SU-DHL-6 (cell line): Measurements from ENCODE around the gene GCN1.

Experiments
- H2AFZ ChIP-seq: fragments of 200-600 bp; sonication (generic); 2 replicates; pipeline ENCODE4 v1.6.1; 2014; ENCODE audit warnings: low read depth, mild to moderate bottlenecking, moderate library complexity, mixed read lengths, antibody characterized with exemption, low read length; ENCODE audit not compliant: severe bottlenecking
- H3F3A ChIP-seq: fragments of 200-600 bp; shearing (Covaris generic); 2 replicates; pipeline ENCODE4 v1.6.0; 2016; ENCODE audit warnings: antibody characterized with exemption, mild to moderate bottlenecking; ENCODE audit not compliant: insufficient read depth
- H3K27ac ChIP-seq: fragments of 200-600 bp; sonication (generic); 2 replicates; pipeline ENCODE4 v1.5.1; 2016; ENCODE audit warnings: low read depth, mild to moderate bottlenecking, low read length, moderate library complexity, mixed read lengths
- H3K27me3 ChIP-seq: fragments of 200-600 bp; sonication (generic), shearing (Covaris generic); 2 replicates; pipeline ENCODE4 v1.6.0; 2014; ENCODE audit warnings: mild to moderate bottlenecking, low read length
- H3K36me3 ChIP-seq: fragments of 200-600 bp; sonication (generic); 2 replicates; pipeline ENCODE4 v1.6.1; 2014; ENCODE audit warnings: mild to moderate bottlenecking, low read length, mixed read lengths
- H3K4me2 ChIP-seq: fragments of 300-600, 200-600 bp; shearing (Covaris generic), sonication (generic); 2 replicates; pipeline ENCODE4 v1.6.0; 2014; ENCODE audit warnings: low read length, low read depth, mild to moderate bottlenecking; ENCODE audit not compliant: poor library complexity, severe bottlenecking
- H3K4me3 ChIP-seq: fragments of 200-600 bp; sonication (generic); 2 replicates; pipeline ENCODE4 v1.5.1; 2014; ENCODE audit warnings: antibody characterized with exemption, low read length, mild to moderate bottlenecking, mixed read lengths; ENCODE audit not compliant: insufficient read depth, poor library complexity, severe bottlenecking
- H3K79me2 ChIP-seq: fragments of 200-600 bp; sonication (generic); 2 replicates; pipeline ENCODE4 v1.6.1; 2014; ENCODE audit warnings: mild to moderate bottlenecking, low read length, moderate library complexity; ENCODE audit not compliant: insufficient read depth
- H3K9ac ChIP-seq: fragments of 200-600 bp; sonication (generic); 2 replicates; pipeline ENCODE4 v1.7.0; 2014; ENCODE audit warnings: mild to moderate bottlenecking, low read length
- H3K9me2 ChIP-seq: fragments of 200-600 bp; sonication (generic); replicated peaks from 2 replicates; pipeline ENCODE4 v1.6.1; 2014; ENCODE audit warnings: low read length; ENCODE audit not compliant: insufficient read depth
- H3K9me3 ChIP-seq: fragments of 200-600 bp; sonication (generic); 2 replicates; pipeline ENCODE4 v1.6.1; 2014; ENCODE audit warnings: low read length, mixed read lengths; ENCODE audit not compliant: insufficient read depth
- H4K20me1 ChIP-seq: fragments of 200-600 bp; sonication (generic); 2 replicates; pipeline ENCODE4 v1.6.1; 2014; ENCODE audit warnings: low read depth, mild to moderate bottlenecking, antibody characterized with exemption, low read length, moderate library complexity, mixed read lengths
- CTCF ChIP-seq: fragments of 200-600 bp; sonication (generic); IDR thresholded peaks from one replicate; pipeline ENCODE4 v1.5.1; 2017; ENCODE audit warnings: antibody characterized with exemption, mild to moderate bottlenecking, low read length, moderate library complexity; ENCODE audit not compliant: insufficient read depth, poor library complexity, severe bottlenecking
- EZH2phosphoT487 ChIP-seq: fragments of 200-600 bp; sonication (generic), shearing (Covaris generic); conservative IDR thresholded peaks from 2 replicates; pipeline ENCODE4 v1.6.1; 2018; ENCODE audit warnings: mild to moderate bottlenecking, antibody characterized with exemption, low read length, moderate library complexity, mixed read lengths

GCN1 gene

DNA sequence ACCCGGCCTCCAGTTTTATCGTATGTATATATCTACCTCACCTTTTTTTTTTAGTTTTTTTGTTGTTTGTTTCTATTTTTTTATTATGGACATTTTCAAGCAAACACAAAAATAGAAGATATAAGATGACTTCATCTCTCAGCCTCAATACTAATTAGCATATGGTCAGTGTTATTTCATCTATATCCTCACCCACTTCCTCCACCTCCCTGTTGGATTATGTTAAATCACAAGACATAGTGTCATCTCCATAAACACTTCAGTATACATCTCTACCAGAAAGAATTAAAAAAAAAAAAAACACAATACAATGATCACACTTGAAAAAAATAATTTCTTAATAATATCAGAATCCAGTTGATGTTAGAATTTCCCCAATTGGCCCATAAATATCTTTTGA is 112.9 kb downstream of the GCN1 start:
- Histone ChIP-seq H3K36me3 (0 out of 2 replicates have a peak, but pooled peaks cover 2% of the 10 kb centered on the region), H3F3A (peaks cover 9% of the 10 kb centered on the region; the same call in 1 of the 2 replicates), H3K4me2 (no peak overlapping the region), H3K27ac (no peak overlapping the region), H3K9me2 (no peaks in the 10 kb centered on the region), H3K9ac (no peak overlapping the region), H3K9me3 (no peaks in the 10 kb centered on the region), H3K4me3 (no peak overlapping the region), H4K20me1 (no peaks in the 10 kb centered on the region), H3K79me2 (no peaks in the 10 kb centered on the region), H3K27me3 (no peaks in the 10 kb centered on the region), H2AFZ (no peak overlapping the region)
- TF ChIP-seq EZH2phosphoT487 (no peak), CTCF (no peak)

GRCh38 chr12:120079411-120080400 is 114.8 kb downstream of the GCN1 start:
- no peak overlapping the region for H3K4me3 ChIP-seq
- no peaks in the 10 kb centered on the region for H3F3A ChIP-seq
- H3K9me3 ChIP-seq = no peaks in the 10 kb centered on the region
- H3K27me3 ChIP-seq = no peaks in the 10 kb centered on the region
- TF ChIP-seq CTCF = no peak
- TF ChIP-seq EZH2phosphoT487 = no peak
- 0 out of 2 replicates have a peak, but pooled peaks cover 2% of the 10 kb centered on the region for H3K36me3 ChIP-seq
- H3K4me2 ChIP-seq = no peak overlapping the region
- no peaks in the 10 kb centered on the region for H3K79me2 ChIP-seq
- H3K9ac ChIP-seq = no peak overlapping the region
- no peak overlapping the region for H2AFZ ChIP-seq
- no peaks in the 10 kb centered on the region for H3K9me2 ChIP-seq
- no peaks in the 10 kb centered on the region for H4K20me1 ChIP-seq
- H3K27ac ChIP-seq = no peak overlapping the region

GRCh38 chr12:120078868-120079267 is 115.6 kb downstream of the GCN1 start:
- no peaks in the 10 kb centered on the region for H3K9me2 ChIP-seq
- no peak overlapping the region for H3K4me3 ChIP-seq
- no peaks in the 10 kb centered on the region for H3F3A ChIP-seq
- no peak overlapping the region for H2AFZ ChIP-seq
- no peak overlapping the region for H3K9ac ChIP-seq
- H3K27ac ChIP-seq = no peak overlapping the region
- no peak overlapping the region for H3K4me2 ChIP-seq
- H3K9me3 ChIP-seq = no peaks in the 10 kb centered on the region
- H3K27me3 ChIP-seq = no peaks in the 10 kb centered on the region
- no peaks in the 10 kb centered on the region for H3K79me2 ChIP-seq
- TF ChIP-seq CTCF (no peak), EZH2phosphoT487 (no peak)
- 0 out of 2 replicates have a peak, but pooled peaks cover 2% of the 10 kb centered on the region for H3K36me3 ChIP-seq
- no peaks in the 10 kb centered on the region for H4K20me1 ChIP-seq
